Thoracic aorta (tissue), 2 donors: ENCODE measurements around the gene AGMO. TPM values are rescaled to one million over a fixed set of nuclear protein-coding genes. Genes with fewer than 3 reads are reported as not detected.

Source experiments
- ATAC-seq: fragments of 150-250 bp; one replicate; pipeline ENCODE4 v1.8.0; 2017; ENCODE audit warnings: low read depth; ENCODE audit not compliant: insufficient number of reproducible peaks, low FRiP score
- DNase-seq: peaks from one replicate; pipeline ENCODE4 v3.0.0-alpha.2; 2020; ENCODE audit warnings: low spot score
- H3K27ac ChIP-seq, 2 donors: fragments of 200-600 bp; sonication (generic); 1 replicate in 1 of 2; 2 replicates in 1 of 2; pipeline ENCODE4 v1.5.1; 2016; ENCODE audit warnings: mild to moderate bottlenecking in 2 of 2, moderate library complexity in 2 of 2
- H3K27me3 ChIP-seq: fragments of 200-600 bp; sonication (generic); replicated peaks from 2 replicates; pipeline ENCODE4 v1.6.0; 2016; ENCODE audit warnings: mild to moderate bottlenecking; ENCODE audit not compliant: insufficient read depth
- H3K36me3 ChIP-seq: fragments of 200-600 bp; sonication (generic); one replicate; pipeline ENCODE4 v1.5.1; 2016
- H3K4me1 ChIP-seq, 2 donors: fragments of 200-600 bp; sonication (generic); 1 replicate in 1 of 2; 2 replicates in 1 of 2; pipeline versions ENCODE4 v1.5.1 to v1.6.0; 2016; ENCODE audit warnings: low read depth in 2 of 2, mild to moderate bottlenecking in 1 of 2; ENCODE audit not compliant: control insufficient read depth in 1 of 2
- H3K4me3 ChIP-seq: fragments of 200-600 bp; sonication (generic); 2 replicates; pipeline ENCODE4 v1.5.1; 2016; ENCODE audit warnings: mild to moderate bottlenecking
- H3K9me3 ChIP-seq: fragments of 200-600 bp; sonication (generic); 2 replicates; pipeline ENCODE4 v1.5.1; 2016
- CTCF ChIP-seq: fragments of 200-600 bp; sonication (generic); IDR thresholded peaks from one replicate; pipeline ENCODE4 v1.5.1; 2019; ENCODE audit warnings: antibody characterized with exemption
- total RNA-seq, 2 donors: library from RNA; depleted of rRNA; stranded (reverse); fragments of >200 nt; gene quantifications; one replicate each; pipeline versions ENCODE4 v1.1.0 to v1.2.3, GENCODE V29; 2016

The AGMO gene
- total RNA-seq, 2 donors from 2014 or later, result 0.85 to 3.0 TPM

- H3K36me3 ChIP-seq, result no peaks in the 10 kb centered on the region
- ATAC-seq, result no peak
- H3K27me3 ChIP-seq, result no peaks in the 10 kb centered on the region
- TF ChIP-seq CTCF, result no peak
- DNase-seq, result no peak
- H3K9me3 ChIP-seq, result no peaks in the 10 kb centered on the region
- no peak overlapping the region for H3K4me3 ChIP-seq
- H3K4me1 ChIP-seq, result no peaks in the 10 kb centered on the region
- H3K27ac ChIP-seq, result no peak overlapping the region
These were observed 144.3 kb downstream of the AGMO start for GRCh38 chr7:15417341-15417988.

- Histone ChIP-seq H3K4me3 (no peak overlapping the region), H3K9me3 (no peaks in the 10 kb centered on the region), H3K27ac (no peak overlapping the region), H3K36me3 (no peaks in the 10 kb centered on the region), H3K27me3 (no peaks in the 10 kb centered on the region), H3K4me1 (no peaks in the 10 kb centered on the region)
- ATAC-seq (no peak), DNase-seq (no peak)
- no peak for TF ChIP-seq CTCF
These were observed 150.8 kb downstream of the AGMO start for GRCh38 chr7:15411019-15411418.

GRCh38 chr7:15407910-15408309 is 153.9 kb downstream of the AGMO start:
- Histone ChIP-seq H3K27me3 (no peaks in the 10 kb centered on the region), H3K27ac (no peak overlapping the region), H3K4me1 (no peaks in the 10 kb centered on the region), H3K9me3 (no peaks in the 10 kb centered on the region), H3K4me3 (no peak overlapping the region), H3K36me3 (no peaks in the 10 kb centered on the region)
- no peak for ATAC-seq
- no peak for DNase-seq
- TF ChIP-seq CTCF, result no peak

- Histone ChIP-seq H3K4me3 (no peak overlapping the region), H3K36me3 (no peaks in the 10 kb centered on the region), H3K27me3 (no peaks in the 10 kb centered on the region), H3K27ac (no peak overlapping the region), H3K9me3 (no peaks in the 10 kb centered on the region), H3K4me1 (no peaks in the 10 kb centered on the region)
- TF ChIP-seq CTCF, result no peak
- DNase-seq (no peak), ATAC-seq (no peak)
These were observed 158.1 kb downstream of the AGMO start for GRCh38 chr7:15403751-15404150.

DNA sequence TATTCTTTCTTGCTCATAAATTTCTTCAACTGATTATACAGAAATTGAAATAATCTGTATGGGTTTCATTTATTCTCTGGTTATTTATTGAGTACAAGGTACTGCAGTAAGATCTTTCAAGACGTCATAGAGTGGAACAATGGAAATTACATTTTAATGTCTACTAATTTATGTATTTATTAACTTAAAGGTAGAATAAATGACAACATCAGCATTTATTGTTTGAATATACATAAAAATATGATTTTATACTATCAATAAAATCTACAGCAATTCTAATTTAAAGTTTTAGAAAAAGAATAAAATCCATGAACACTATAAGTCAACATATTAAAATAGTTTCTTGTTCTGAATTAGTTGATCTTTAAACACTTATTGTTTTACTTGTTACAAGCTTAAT is 158.5 kb downstream of the AGMO start:
- no peak overlapping the region for H3K4me3 ChIP-seq
- ATAC-seq, result no peak
- H3K9me3 ChIP-seq, result no peaks in the 10 kb centered on the region
- H3K27ac ChIP-seq, result no peak overlapping the region
- H3K36me3 ChIP-seq, result no peaks in the 10 kb centered on the region
- H3K27me3 ChIP-seq, result no peaks in the 10 kb centered on the region
- no peaks in the 10 kb centered on the region for H3K4me1 ChIP-seq
- no peak for DNase-seq
- no peak for TF ChIP-seq CTCF
